BE2C (cell line): ENCODE data around the gene ACER3.

Experiments
- DNase-seq: peaks from one replicate; pipeline ENCODE4 v3.0.0-alpha.2; 2020
- H3K27me3 ChIP-seq: fragments of 250-450 bp; sonication (Bioruptor Pico); 2 replicates; pipeline ENCODE4 v1.5.1; 2020; ENCODE audit warnings: mild to moderate bottlenecking
- H3K36me3 ChIP-seq: fragments of 250-450 bp; sonication (Bioruptor Pico); 2 replicates; pipeline ENCODE4 v1.5.1; 2020; ENCODE audit warnings: mild to moderate bottlenecking
- H3K4me1 ChIP-seq: fragments of 250-450 bp; sonication (Bioruptor Pico); 2 replicates; pipeline ENCODE4 v1.5.1; 2020
- H3K4me3 ChIP-seq: 2 replicates; pipeline ENCODE4 v1.5.1; 2011; ENCODE audit warnings: low read depth, low read length
- H3K9me3 ChIP-seq: fragments of 250-450 bp; sonication (Bioruptor Pico); 2 replicates; pipeline ENCODE4 v1.5.1; 2020
- CTCF ChIP-seq: IDR thresholded peaks from 2 replicates; pipeline ENCODE4 v1.5.1; 2012; ENCODE audit warnings: mild to moderate bottlenecking, low read depth, low read length

The ACER3 gene

GRCh38 chr11:77069336-77069968 lies 208.7 kb downstream of the ACER3 start:
- H3K9me3 ChIP-seq, result no peaks in the 10 kb centered on the region
- H3K4me1 ChIP-seq, result peaks cover 33% of the 10 kb centered on the region
- no peak for DNase-seq
- no peaks in the 10 kb centered on the region for H3K36me3 ChIP-seq
- H3K4me3 ChIP-seq, result no peak overlapping the region
- no peaks in the 10 kb centered on the region for H3K27me3 ChIP-seq
- no peak for TF ChIP-seq CTCF

- Histone ChIP-seq H3K4me1 (peaks cover 37% of the 10 kb centered on the region), H3K36me3 (no peaks in the 10 kb centered on the region), H3K9me3 (no peaks in the 10 kb centered on the region), H3K4me3 (no peak overlapping the region), H3K27me3 (no peaks in the 10 kb centered on the region)
- DNase-seq, result no peak
- TF ChIP-seq CTCF, result no peak
Measured at GRCh38 chr11:77069969-77070582, 209.4 kb downstream of the ACER3 start.

GRCh38 chr11:77071077-77071476 lies 210.4 kb downstream of the ACER3 start:
- no peak for TF ChIP-seq CTCF
- no peaks in the 10 kb centered on the region for H3K9me3 ChIP-seq
- no peak overlapping the region for H3K4me3 ChIP-seq
- peaks cover 37% of the 10 kb centered on the region for H3K4me1 ChIP-seq
- no peak for DNase-seq
- no peaks in the 10 kb centered on the region for H3K27me3 ChIP-seq
- no peaks in the 10 kb centered on the region for H3K36me3 ChIP-seq

GRCh38 chr11:77071671-77072605 lies 211.2 kb downstream of the ACER3 start:
- Histone ChIP-seq H3K4me1 (peaks cover 37% of the 10 kb centered on the region), H3K36me3 (no peaks in the 10 kb centered on the region), H3K27me3 (no peaks in the 10 kb centered on the region), H3K4me3 (no peak overlapping the region), H3K9me3 (no peaks in the 10 kb centered on the region)
- no peak for TF ChIP-seq CTCF
- no peak for DNase-seq

GRCh38 chr11:77072851-77073327 lies 212.2 kb downstream of the ACER3 start:
- H3K4me1 ChIP-seq, result peaks cover 33% of the 10 kb centered on the region
- TF ChIP-seq CTCF, result no peak
- no peaks in the 10 kb centered on the region for H3K27me3 ChIP-seq
- no peak for DNase-seq
- H3K9me3 ChIP-seq, result no peaks in the 10 kb centered on the region
- no peak overlapping the region for H3K4me3 ChIP-seq
- H3K36me3 ChIP-seq, result no peaks in the 10 kb centered on the region
